ENCODE results near the gene TMEM170A. TPM values are rescaled to one million over a fixed set of nuclear protein-coding genes. Genes with fewer than 3 reads are reported as not detected.

Gene TMEM170A
- total RNA-seq, 2 experiments from 2014 or later = 25.7 to 29.4 TPM

DNA sequence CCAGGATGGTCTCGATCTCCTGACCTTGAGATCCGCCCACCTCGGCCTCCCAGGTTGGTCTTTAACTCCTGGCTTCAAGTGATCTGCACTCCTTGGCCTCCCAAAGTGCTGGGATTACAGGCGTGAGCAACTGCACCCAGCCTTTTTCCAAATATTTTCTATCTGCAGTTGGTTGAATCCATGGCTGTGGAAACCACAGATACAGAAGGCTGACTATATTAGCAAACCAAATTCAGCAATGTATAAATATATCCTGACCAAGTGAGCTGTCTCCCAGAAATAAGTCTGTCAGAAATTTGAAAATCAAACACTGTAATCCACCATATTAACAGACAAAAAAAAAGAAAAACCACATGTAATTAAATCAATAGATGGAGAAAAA is 40.8 kb downstream of the TMEM170A start:
- no TSS peak for BruUV-seq (replicated peaks)
- H3K4me3 ChIP-seq (ENCODE audit: low read depth, low read length, poor library complexity, severe bottlenecking) = no peak overlapping the region
- H3K9me3 ChIP-seq (ENCODE audit: low read length) = no peaks in the 10 kb centered on the region
- intact Hi-C loops (cut with micrococcal nuclease; ENCODE audit: unreplicated experiment) = no loop called here
- POLR2A ChIA-PET = interaction anchor here (1.1 kb wide), 1 partner anchor 10 kb away, joined by 4 read pairs; the partner anchor contains the start of gene CFDP1
- no peaks in the 10 kb centered on the region for H3K9me2 ChIP-seq (ENCODE audit: insufficient read depth, low read length)
- H3K4me1 ChIP-seq (ENCODE audit: insufficient read depth, low read length, poor library complexity, severe bottlenecking) = peaks cover 20% of the 10 kb centered on the region
- DNase-seq (ENCODE audit: low spot score) = no peak
- peaks cover 5% of the 10 kb centered on the region; the same call in 1 of the 2 replicates for H3K36me3 ChIP-seq (ENCODE audit: insufficient read depth, low read length)
- no peak overlapping the region for H2AFZ ChIP-seq (ENCODE audit: low read length)
- no peak for TF ChIP-seq CTCF (conservative IDR thresholded peaks at IDR 0.05; ENCODE audit: low read length)
- no peak for TF ChIP-seq EZH2phosphoT487 (IDR thresholded peaks at IDR 0.05; ENCODE audit: borderline replicate concordance, low read depth, low read length)
- H3K27ac ChIP-seq (ENCODE audit: low read depth, low read length, poor library complexity, severe bottlenecking) = no peak overlapping the region
- CTCF ChIA-PET (ENCODE audit: unreplicated experiment) = no interaction called here
- H3K79me2 ChIP-seq (ENCODE audit: insufficient read depth, low read depth, low read length) = peaks cover 74% of the 10 kb centered on the region
- H3K4me2 ChIP-seq (ENCODE audit: low read length) = no peak overlapping the region
- H4K20me1 ChIP-seq (ENCODE audit: insufficient read depth, low read length) = no peaks in the 10 kb centered on the region

- Histone ChIP-seq H2AFZ (ENCODE audit: low read length) (no peak overlapping the region), H3K4me1 (ENCODE audit: insufficient read depth, low read length, poor library complexity, severe bottlenecking) (peaks cover 38% of the 10 kb centered on the region), H4K20me1 (ENCODE audit: insufficient read depth, low read length) (0 out of 2 replicates have a peak, but pooled peaks cover 5% of the 10 kb centered on the region), H3K27ac (ENCODE audit: low read depth, low read length, poor library complexity, severe bottlenecking) (no peak overlapping the region), H3K9me3 (ENCODE audit: low read length) (no peaks in the 10 kb centered on the region), H3K4me3 (ENCODE audit: low read depth, low read length, poor library complexity, severe bottlenecking) (no peak overlapping the region), H3K79me2 (ENCODE audit: insufficient read depth, low read depth, low read length) (peaks cover 74% of the 10 kb centered on the region), H3K9me2 (ENCODE audit: insufficient read depth, low read length) (no peaks in the 10 kb centered on the region), H3K4me2 (ENCODE audit: low read length) (no peak overlapping the region), H3K36me3 (ENCODE audit: insufficient read depth, low read length) (no peaks in the 10 kb centered on the region)
- intact Hi-C loops (cut with micrococcal nuclease; ENCODE audit: unreplicated experiment) = no loop called here
- TF ChIP-seq CTCF (conservative IDR thresholded peaks at IDR 0.05; ENCODE audit: low read length) = no peak
- TF ChIP-seq EZH2phosphoT487 (IDR thresholded peaks at IDR 0.05; ENCODE audit: borderline replicate concordance, low read depth, low read length) = no peak
- ChIA-PET CTCF (ENCODE audit: unreplicated experiment) (no interaction called here), POLR2A (no interaction called here)
- no peak for DNase-seq (ENCODE audit: low spot score)
- BruUV-seq (replicated peaks) = no TSS peak
Observed at GRCh38 chr16:75421820-75422126, 42.7 kb downstream of the TMEM170A start.

GRCh38 chr16:75420987-75421819 is 43.3 kb downstream of the TMEM170A start:
- H3K4me2 ChIP-seq (ENCODE audit: low read length) = peak overlapping the region; percentile 32; the same call in 1 of the 2 replicates
- 0 out of 2 replicates have a peak, but pooled peaks cover 5% of the 10 kb centered on the region for H4K20me1 ChIP-seq (ENCODE audit: insufficient read depth, low read length)
- POLR2A ChIA-PET = interaction anchor here (0.6 to 1.1 kb wide), 6 partner anchors 9 to 726 kb away, joined by 3 to 6 read pairs (median 4); no protein-coding TSS in a partner anchor
- no peaks in the 10 kb centered on the region for H3K36me3 ChIP-seq (ENCODE audit: insufficient read depth, low read length)
- BruUV-seq (replicated peaks) = no TSS peak
- no peak overlapping the region for H2AFZ ChIP-seq (ENCODE audit: low read length)
- peaks cover 75% of the 10 kb centered on the region for H3K79me2 ChIP-seq (ENCODE audit: insufficient read depth, low read depth, low read length)
- TF ChIP-seq CTCF (conservative IDR thresholded peaks at IDR 0.05; ENCODE audit: low read length) = no peak
- no peak for TF ChIP-seq EZH2phosphoT487 (IDR thresholded peaks at IDR 0.05; ENCODE audit: borderline replicate concordance, low read depth, low read length)
- no peak overlapping the region for H3K27ac ChIP-seq (ENCODE audit: low read depth, low read length, poor library complexity, severe bottlenecking)
- peaks cover 39% of the 10 kb centered on the region for H3K4me1 ChIP-seq (ENCODE audit: insufficient read depth, low read length, poor library complexity, severe bottlenecking)
- no peak overlapping the region for H3K4me3 ChIP-seq (ENCODE audit: low read depth, low read length, poor library complexity, severe bottlenecking)
- CTCF ChIA-PET (ENCODE audit: unreplicated experiment) = no interaction called here
- no peaks in the 10 kb centered on the region for H3K9me3 ChIP-seq (ENCODE audit: low read length)
- intact Hi-C loops (cut with micrococcal nuclease; ENCODE audit: unreplicated experiment) = no loop called here
- no peaks in the 10 kb centered on the region for H3K9me2 ChIP-seq (ENCODE audit: insufficient read depth, low read length)
- no peak for DNase-seq (ENCODE audit: low spot score)
